Aorta (tissue), 5 donors: ENCODE measurements around the gene GOLGA8S. TPM values are rescaled to one million over a fixed set of nuclear protein-coding genes. Genes with fewer than 3 reads are reported as not detected.
"Not testable (repeated sequence)": the region's sequence is repeated elsewhere in the genome, so short reads cannot be mapped to it uniquely, and the experiment has no call there.

Experiments used
- ATAC-seq: fragments of 200-7000 bp; cut with Tn5 transposase; one replicate; pipeline ENCODE4 v1.9.1; 2022; ENCODE audit warnings: moderate library complexity; ENCODE audit not compliant: low FRiP score
- DNase-seq, 2 donors: peaks; one replicate each; pipeline ENCODE4 v3.0.0-alpha.2; 2020
- H3K27ac ChIP-seq, 2 donors: one replicate each; pipeline ENCODE4 v1.5.1; 2013; ENCODE audit warnings: low read length in 2 of 2, mild to moderate bottlenecking in 2 of 2, moderate library complexity in 2 of 2, control low read depth in 1 of 2, inconsistent platforms in 1 of 2, low read depth in 1 of 2
- H3K27me3 ChIP-seq, 2 donors: one replicate each; pipeline ENCODE4 v1.6.1; 2013; ENCODE audit warnings: control low read depth in 1 of 2, low read length in 1 of 2, mild to moderate bottlenecking in 1 of 2, moderate library complexity in 1 of 2; ENCODE audit not compliant: insufficient read depth in 2 of 2, control insufficient read depth in 1 of 2
- H3K36me3 ChIP-seq, 2 donors: one replicate each; pipeline ENCODE4 v1.6.1; 2013; ENCODE audit warnings: control low read depth in 1 of 2, low read length in 1 of 2, mild to moderate bottlenecking in 1 of 2; ENCODE audit not compliant: insufficient read depth in 2 of 2, control insufficient read depth in 1 of 2
- H3K4me1 ChIP-seq, 2 donors: one replicate each; pipeline ENCODE4 v1.6.1; 2013; ENCODE audit warnings: low read length in 2 of 2, control low read depth in 1 of 2, mild to moderate bottlenecking in 1 of 2, moderate library complexity in 1 of 2; ENCODE audit not compliant: insufficient read depth in 2 of 2, control insufficient read depth in 1 of 2
- H3K4me3 ChIP-seq, 2 donors: one replicate each; pipeline ENCODE4 v1.5.1; 2013; ENCODE audit warnings: low read length in 2 of 2, control low read depth in 1 of 2, mild to moderate bottlenecking in 1 of 2
- H3K9me3 ChIP-seq: one replicate; pipeline ENCODE4 v1.6.1; 2013; ENCODE audit warnings: mild to moderate bottlenecking, low read length; ENCODE audit not compliant: control insufficient read depth
- WGBS, 2 donors: extraction: QIAGEN DNeasy Blood & Tissue Kit; methylation state at CpG; one replicate each; pipeline ENCODE4 v1.1.7; 2013; 5-methylcytosine and 5-hydroxymethylcytosine counted together
- intact Hi-C, 2 donors: fragments of 100-400 bp; cut with DNase I; formaldehyde crosslinking; loops; one replicate each; pipeline versions ENCODE4 v1.14.2 to v1.15.0; 2022
- long read RNA-seq, 2 donors: library from polyadenylated mRNA; unstranded; transcript quantifications; one replicate each; pipeline ENCODE4 v2.0.0, GENCODE V29; 2020 to 2021
- polyA plus RNA-seq, 2 donors: library from polyadenylated mRNA; stranded (reverse); fragments of 200-250 nt; gene quantifications; one replicate each; pipeline ENCODE4 v1.2.3, GENCODE V29; 2013
- total RNA-seq, 2 donors: library from RNA; stranded (reverse); fragmentation: NEBNext Ultra II Directional; extraction: Animal tissue kit (Norgen Biotek cat#: 25700); gene quantifications; one replicate each; pipeline ENCODE4 v1.2.1, GENCODE V29; 2021
- donor health status: healthy with polysubstance abuse.
- donor health status: Bipolar disorder and iron deficiency.
- donor health status: DM: no; HTN: no; CAD: no.
- donor health status: DM: no; HTN: no; CAD: no.
- donor health status: DM: yes; HTN: yes; CAD: no.

The GOLGA8S gene, protein sequence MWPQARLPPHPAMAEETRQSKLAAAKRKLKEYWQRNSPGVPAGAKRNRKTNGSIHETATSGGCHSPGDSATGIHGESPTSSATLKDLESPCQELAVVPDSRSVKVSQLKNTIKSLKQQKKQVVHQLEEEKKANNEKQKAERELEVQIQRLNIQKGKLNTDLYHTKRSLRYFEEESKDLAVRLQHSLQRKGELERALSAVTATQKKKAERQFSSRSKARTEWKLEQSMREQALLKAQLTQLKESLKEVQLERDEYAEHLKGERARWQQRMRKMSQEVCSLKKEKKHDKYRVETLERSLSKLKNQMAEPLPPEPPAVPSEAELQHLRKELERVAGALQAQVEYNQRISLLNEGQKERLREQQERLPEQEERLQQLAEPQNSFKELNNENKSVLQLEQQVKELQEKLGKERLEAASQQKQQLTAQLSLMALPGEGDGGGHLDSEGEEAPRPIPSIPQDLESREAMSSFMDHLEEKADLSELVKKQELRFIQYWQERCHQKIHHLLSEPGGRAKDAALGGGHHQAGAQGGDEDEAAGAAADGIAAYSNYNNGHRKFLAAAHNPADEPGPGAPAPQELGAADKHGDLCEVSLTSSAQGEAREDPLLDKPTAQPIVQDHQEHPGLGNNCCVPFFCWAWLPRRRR
- total RNA-seq (1 to 10 TPM in 1 of 2 donors, under 1 TPM in 1; 0.52 to 1.4 TPM), polyA plus RNA-seq (under 1 TPM; 0.25 to 0.26 TPM)
- long read RNA-seq, donor 1 = 0 reads
- long read RNA-seq, donor 2 = 0 reads

GRCh38 chr15:23354448-23354847, at the start of gene GOLGA8S:
GOLGA8S (plus strand) TSS chr15:23354748; CDS start chr15:23354810, 62 bp downstream.
- H3K4me3 ChIP-seq, DNase-seq, H3K27me3 ChIP-seq, H3K4me1 ChIP-seq, H3K36me3 ChIP-seq, H3K9me3 ChIP-seq, H3K27ac ChIP-seq, ATAC-seq, intact Hi-C loops: not testable (repeated sequence)
- no CpG with 5 or more reads among the region's 8 CpGs for WGBS, 2 donors

- H3K4me3 ChIP-seq, H3K27ac ChIP-seq, H3K36me3 ChIP-seq, H3K9me3 ChIP-seq, ATAC-seq, DNase-seq, intact Hi-C loops, H3K4me1 ChIP-seq, H3K27me3 ChIP-seq: not testable (repeated sequence)
- WGBS, 2 donors = 66 to 70% methylated on average over 4 of the region's 4 CpGs
Observed at GRCh38 chr15:23304805-23305204, 49.7 kb upstream of the GOLGA8S start.

- 94 to 95% methylated on average over 7 of the region's 7 CpGs for WGBS, 2 donors
- H3K9me3 ChIP-seq, H3K4me3 ChIP-seq, DNase-seq, H3K36me3 ChIP-seq, H3K27ac ChIP-seq, ATAC-seq, intact Hi-C loops, H3K27me3 ChIP-seq, H3K4me1 ChIP-seq: not testable (repeated sequence)
Observed at GRCh38 chr15:23305921-23306320, 48.6 kb upstream of the GOLGA8S start.

GRCh38 chr15:23311233-23311632, 43.3 kb upstream of the GOLGA8S start:
- WGBS, 2 donors = 88 to 92% methylated on average over 13 of the region's 13 CpGs
- H3K36me3 ChIP-seq = not testable (repeated sequence)

GRCh38 chr15:23334096-23334495, 20.5 kb upstream of the GOLGA8S start, which contains the start of gene GOLGA6L26:
GOLGA6L26 (minus strand) TSS chr15:23334196; CDS start chr15:23334135, 61 bp downstream.
- no CpG with 5 or more reads among the region's 7 CpGs for WGBS, 2 donors
- H3K27me3 ChIP-seq, H3K9me3 ChIP-seq, H3K36me3 ChIP-seq, ATAC-seq, H3K4me3 ChIP-seq, intact Hi-C loops, DNase-seq, H3K4me1 ChIP-seq, H3K27ac ChIP-seq: not testable (repeated sequence)

More at GRCh38 chr15:23311233-23311632, 43.3 kb upstream of the GOLGA8S start:
- H3K4me3 ChIP-seq, H3K9me3 ChIP-seq, H3K27ac ChIP-seq, intact Hi-C loops, H3K4me1 ChIP-seq, ATAC-seq, H3K27me3 ChIP-seq: not testable (repeated sequence)
- DNase-seq = peak in 1 of 2 donors; percentile 22

DNA sequence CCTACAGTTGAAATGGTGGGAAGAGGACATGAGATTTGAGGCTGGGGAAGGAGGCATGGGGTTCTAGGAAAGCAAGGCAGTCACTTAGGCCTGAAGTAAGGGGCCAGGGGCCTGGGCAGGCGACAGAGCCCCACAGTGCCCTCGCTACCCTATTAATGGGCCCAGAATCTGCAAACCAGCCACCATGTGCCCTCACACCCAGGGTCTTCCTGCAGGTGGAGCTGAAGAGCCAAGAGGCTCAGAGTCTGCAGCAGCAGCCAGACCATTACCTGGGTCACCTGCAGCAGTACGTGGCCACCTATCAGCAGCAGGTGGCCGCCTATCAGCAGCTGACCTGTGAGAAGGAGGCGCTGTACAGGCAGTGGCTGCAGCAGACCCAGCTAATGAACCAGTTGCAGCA, 8.1 kb downstream of the GOLGA8S start:
- H3K4me3 ChIP-seq, H3K36me3 ChIP-seq, DNase-seq, H3K4me1 ChIP-seq, H3K27ac ChIP-seq, intact Hi-C loops, H3K27me3 ChIP-seq, ATAC-seq, H3K9me3 ChIP-seq: not testable (repeated sequence)
- WGBS, 2 donors = 100% methylated on average over 2 of the region's 5 CpGs; no CpG with 5 or more reads in 1 of the 2 donors

DNA sequence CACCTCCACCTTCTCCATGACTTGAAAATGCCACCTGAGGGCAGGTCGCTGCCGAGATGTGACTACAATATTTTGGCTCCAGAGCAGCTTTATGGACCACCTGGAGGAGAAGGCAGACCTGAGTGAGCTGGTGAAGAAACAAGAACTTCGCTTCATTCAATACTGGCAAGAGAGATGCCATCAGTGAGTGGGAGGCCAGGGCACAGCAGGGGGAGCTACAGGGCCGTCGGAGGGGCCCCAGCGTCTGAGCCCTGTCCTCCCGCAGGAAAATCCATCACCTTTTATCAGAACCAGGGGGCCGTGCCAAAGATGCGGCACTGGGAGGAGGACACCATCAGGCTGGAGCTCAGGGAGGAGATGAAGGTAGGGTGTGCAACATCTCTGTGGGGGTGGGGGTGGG, 9.7 kb downstream of the GOLGA8S start:
- DNase-seq, intact Hi-C loops, H3K36me3 ChIP-seq, H3K9me3 ChIP-seq, ATAC-seq, H3K4me1 ChIP-seq, H3K27me3 ChIP-seq, H3K27ac ChIP-seq, H3K4me3 ChIP-seq: not testable (repeated sequence)
- WGBS, 2 donors = 49 to 90% methylated on average over 3 to 6 of the region's 9 CpGs

DNA sequence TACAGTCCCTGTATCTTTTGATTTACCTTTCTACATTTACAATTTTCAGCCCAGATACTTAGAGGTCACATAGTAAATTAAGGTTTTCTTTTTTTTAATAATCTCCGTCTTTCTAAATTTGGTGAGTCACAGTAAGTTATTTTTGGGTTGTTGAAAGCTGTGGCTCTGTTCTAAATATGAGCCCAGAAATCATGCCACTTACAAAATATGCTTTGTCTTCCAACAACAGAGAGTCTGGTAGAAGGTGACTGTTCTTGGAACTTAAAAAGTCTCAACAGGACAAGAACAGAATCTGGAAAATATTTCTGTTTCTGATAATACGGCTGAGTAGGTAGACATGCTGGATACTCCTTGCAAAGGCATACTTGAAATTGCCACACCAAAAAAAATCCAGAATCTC, 16.0 kb downstream of the GOLGA8S start:
- WGBS, 2 donors = 4 to 6% methylated on average over 2 of the region's 2 CpGs
- Histone ChIP-seq H3K27me3 (no peaks in the 10 kb centered on the region), H3K4me3 (no peak overlapping the region), H3K27ac (peak overlapping the region in 1 of 2 donors; percentile 76), H3K36me3 (no peaks in the 10 kb centered on the region), H3K4me1 (peaks cover 0 to 2% of the 10 kb centered on the region in 2 donors), H3K9me3 (no peaks in the 10 kb centered on the region)
- DNase-seq (no peak), ATAC-seq (no peak)
- intact Hi-C loops = loop anchor here in 1 of 2 donors (10.0 kb wide), 1 partner anchor 54 kb away; no protein-coding TSS in a partner anchor
